Spleen (tissue), 11 donors: ENCODE results near the gene PRKG1. TPM values are rescaled to one million over a fixed set of nuclear protein-coding genes. Genes with fewer than 3 reads are reported as not detected.

Experiments used
- DNase-seq: peaks from one replicate; pipeline ENCODE4 v3.0.0-alpha.2; 2020
- H3K27ac ChIP-seq, 8 donors: fragments of 200-600 bp; sonication (generic) in 7 of 8; 1 replicate in 4 of 8; 2 replicates in 4 of 8; pipeline versions ENCODE4 v1.5.0 to v1.8.0; 2016 to 2021; ENCODE audit warnings: inconsistent platforms in 4 of 8, mild to moderate bottlenecking in 4 of 8, moderate library complexity in 1 of 8
- H3K27me3 ChIP-seq, 7 donors: fragments of 200-600 bp; sonication (generic) in 6 of 7; replicated peaks in 1 of 7; 1 replicate in 4 of 7; 2 replicates in 3 of 7; pipeline versions ENCODE4 v1.5.0 to v1.8.0; 2016 to 2021; ENCODE audit warnings: inconsistent platforms in 3 of 7, mild to moderate bottlenecking in 1 of 7
- H3K36me3 ChIP-seq, 6 donors: fragments of 200-600 bp; sonication (generic) in 5 of 6; 1 replicate in 4 of 6; 2 replicates in 2 of 6; pipeline versions ENCODE4 v1.5.0 to v1.8.0; 2016 to 2021; ENCODE audit warnings: inconsistent platforms in 2 of 6
- H3K4me1 ChIP-seq, 6 donors: fragments of 200-600 bp; sonication (generic) in 5 of 6; 1 replicate in 3 of 6; 2 replicates in 3 of 6; pipeline versions ENCODE4 v1.5.0 to v1.8.0; 2016 to 2021; ENCODE audit warnings: inconsistent platforms in 3 of 6
- H3K4me3 ChIP-seq, 8 donors: fragments of 200-600 bp; sonication (generic) in 7 of 8; 1 replicate in 4 of 8; 2 replicates in 4 of 8; pipeline versions ENCODE4 v1.5.0 to v1.8.0; 2016 to 2021; ENCODE audit warnings: inconsistent platforms in 4 of 8, mild to moderate bottlenecking in 4 of 8, moderate library complexity in 2 of 8
- H3K9me3 ChIP-seq, 8 donors: fragments of 200-600 bp; sonication (generic) in 7 of 8; 1 replicate in 4 of 8; 2 replicates in 4 of 8; pipeline versions ENCODE4 v1.5.0 to v1.8.0; 2016 to 2021; ENCODE audit warnings: inconsistent platforms in 4 of 8
- POLR2A ChIP-seq, 3 donors: fragments of 450-650 bp; IDR thresholded peaks; one replicate each; pipeline ENCODE4 v1.5.1; 2017; ENCODE audit warnings: antibody characterized with exemption in 3 of 3, mild to moderate bottlenecking in 1 of 3
- POLR2AphosphoS5 ChIP-seq, 3 donors: sonication (generic); formaldehyde crosslinking; IDR thresholded peaks; one replicate each; pipeline ENCODE4 v1.5.1; 2017; ENCODE audit warnings: antibody characterized with exemption in 3 of 3
- WGBS, 5 donors: extraction: QIAGEN DNeasy Blood & Tissue Kit in 3 of 5; methylation state at CpG; one replicate each; pipeline versions ENCODE4 v1.1.5 to v1.1.7; 2013 to 2018; 5-methylcytosine and 5-hydroxymethylcytosine counted together
- intact Hi-C: fragments of 100-400 bp; cut with DNase I; formaldehyde crosslinking; loops from one replicate; pipeline ENCODE4 v1.15.0; 2023; ENCODE audit warnings: low total_unique reads
- polyA plus RNA-seq, 3 donors: library from polyadenylated mRNA; stranded (reverse); fragments of 200-250 nt; gene quantifications; one replicate each; pipeline ENCODE4 v1.2.1, GENCODE V29; 2013
- total RNA-seq, 7 donors: library from RNA; depleted of rRNA in 3 of 7; stranded (reverse); fragments of >200 nt in 3 of 7; fragmentation: NEBNext Ultra II Directional in 4 of 7; extraction: Animal tissue kit (Norgen Biotek cat#: 25700) in 4 of 7; gene quantifications; one replicate each; pipeline versions ENCODE4 v1.1.0 to v1.2.1, GENCODE V29; 2016 to 2021
- TF ChIP-seq, protein P1 (sequence below), 11 experiments: fragments of 200-600 bp in 7 of 11; fragments of 450-650 bp in 4 of 11; sonication (generic) in 4 of 11; IDR thresholded peaks in 8 of 11; conservative IDR thresholded peaks in 3 of 11; 1 replicate in 7 of 11; 2 replicates in 4 of 11; pipeline versions ENCODE4 v1.4.0 to v1.8.0; 2016 to 2021; ENCODE audit warnings: antibody characterized with exemption in 11 of 11, inconsistent platforms in 4 of 11, mild to moderate bottlenecking in 1 of 11
- donor health status: healthy with polysubstance abuse.
- donor health status: DM: no; HTN: no; CAD: no; lungs with moderate emphysema.
- donor health status: DM: no; HTN: no; CAD: no.
- donor health status: Bipolar disorder and iron deficiency.
- donor health status: healthy.
- donor health status: DM: no; HTN: no; CAD: no.
- donor health status: DM: yes; HTN: yes; CAD: no.

The PRKG1 gene
- total and polyA plus RNA-seq, 10 donors = 0.65 to 10.5 (median 7.2) TPM

DNA sequence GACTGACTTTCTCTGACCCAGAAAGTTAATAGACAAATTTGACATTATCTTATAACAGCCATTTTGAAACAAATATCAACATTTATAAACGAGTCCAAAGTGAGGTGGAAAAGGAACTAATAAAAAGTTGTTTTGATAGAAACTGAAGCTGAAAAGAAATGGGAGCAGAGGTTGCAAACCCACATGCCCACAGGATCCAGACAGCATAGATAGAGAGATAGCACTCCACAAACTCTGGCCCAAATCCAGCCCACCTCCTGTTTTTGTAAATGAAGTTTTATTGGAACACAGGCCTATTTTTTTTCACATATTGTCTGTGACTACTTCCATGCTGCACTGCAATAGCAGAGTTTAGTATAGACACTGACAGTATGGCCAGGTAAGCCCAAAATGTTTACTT, 171.9 kb downstream of the PRKG1 start:
- TF ChIP-seq POLR2AphosphoS5 (IDR thresholded peaks at IDR 0.05) (no peak), POLR2A (IDR thresholded peaks at IDR 0.05) (no peak)
- TF ChIP-seq, protein P1, sequence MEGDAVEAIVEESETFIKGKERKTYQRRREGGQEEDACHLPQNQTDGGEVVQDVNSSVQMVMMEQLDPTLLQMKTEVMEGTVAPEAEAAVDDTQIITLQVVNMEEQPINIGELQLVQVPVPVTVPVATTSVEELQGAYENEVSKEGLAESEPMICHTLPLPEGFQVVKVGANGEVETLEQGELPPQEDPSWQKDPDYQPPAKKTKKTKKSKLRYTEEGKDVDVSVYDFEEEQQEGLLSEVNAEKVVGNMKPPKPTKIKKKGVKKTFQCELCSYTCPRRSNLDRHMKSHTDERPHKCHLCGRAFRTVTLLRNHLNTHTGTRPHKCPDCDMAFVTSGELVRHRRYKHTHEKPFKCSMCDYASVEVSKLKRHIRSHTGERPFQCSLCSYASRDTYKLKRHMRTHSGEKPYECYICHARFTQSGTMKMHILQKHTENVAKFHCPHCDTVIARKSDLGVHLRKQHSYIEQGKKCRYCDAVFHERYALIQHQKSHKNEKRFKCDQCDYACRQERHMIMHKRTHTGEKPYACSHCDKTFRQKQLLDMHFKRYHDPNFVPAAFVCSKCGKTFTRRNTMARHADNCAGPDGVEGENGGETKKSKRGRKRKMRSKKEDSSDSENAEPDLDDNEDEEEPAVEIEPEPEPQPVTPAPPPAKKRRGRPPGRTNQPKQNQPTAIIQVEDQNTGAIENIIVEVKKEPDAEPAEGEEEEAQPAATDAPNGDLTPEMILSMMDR (IDR thresholded peaks at IDR 0.05 in 8 of 11, conservative IDR thresholded peaks at IDR 0.05 in 3 of 11) = no peak
- H3K4me3 ChIP-seq = no peak overlapping the region
- H3K4me1 ChIP-seq = peaks cover 0 to 6% (median 0%) of the 10 kb centered on the region in 6 donors
- H3K27me3 ChIP-seq = no peaks in the 10 kb centered on the region
- H3K27ac ChIP-seq = no peak overlapping the region
- no peak for DNase-seq
- no peaks in the 10 kb centered on the region for H3K36me3 ChIP-seq
- WGBS, 5 donors = 13 to 29% (median 14%) methylated on average over 1 of the region's 1 CpG
- intact Hi-C loops = no loop called here
- no peaks in the 10 kb centered on the region for H3K9me3 ChIP-seq

DNA sequence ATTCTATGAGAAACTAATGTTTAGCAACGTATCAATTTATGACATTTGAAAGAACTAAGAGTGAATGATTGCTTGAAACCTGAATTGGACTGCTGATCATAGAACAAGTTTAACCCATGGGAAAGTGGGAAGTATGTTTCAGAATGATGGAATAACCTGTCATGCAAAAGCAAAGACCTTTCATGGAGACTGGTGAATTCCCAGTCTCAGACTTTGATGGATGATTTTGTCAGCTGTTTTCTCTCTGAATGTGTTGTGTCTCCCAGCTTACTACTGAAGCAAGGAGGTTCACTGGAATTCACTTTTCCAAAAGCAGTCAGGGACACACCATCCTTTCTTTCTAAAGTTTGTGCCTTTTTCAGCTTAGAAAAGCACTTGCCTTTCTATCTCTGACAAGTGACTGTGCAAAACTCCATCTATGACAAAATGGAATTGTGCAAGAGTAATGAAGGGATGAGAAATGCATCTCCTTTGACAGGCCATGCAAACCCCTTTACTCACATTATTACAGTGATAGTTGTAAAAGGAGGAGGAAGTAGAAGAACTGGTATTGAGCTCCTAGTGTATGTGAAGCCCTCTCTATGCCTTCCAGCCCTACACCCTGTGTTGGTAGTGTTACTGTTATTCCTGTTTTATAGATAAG, 176.1 kb downstream of the PRKG1 start:
- no peaks in the 10 kb centered on the region for H3K9me3 ChIP-seq
- DNase-seq = no peak
- H3K4me1 ChIP-seq = peaks cover 0 to 13% (median 0%) of the 10 kb centered on the region in 6 donors
- H3K27ac ChIP-seq = no peak overlapping the region
- H3K27me3 ChIP-seq = no peaks in the 10 kb centered on the region
- WGBS, 5 donors = 55 to 82% (median 73%) methylated on average over 1 of the region's 1 CpG
- TF ChIP-seq POLR2AphosphoS5 (IDR thresholded peaks at IDR 0.05) = no peak
- no peak for TF ChIP-seq POLR2A (IDR thresholded peaks at IDR 0.05)
- TF ChIP-seq, protein P1 (IDR thresholded peaks at IDR 0.05 in 8 of 11, conservative IDR thresholded peaks at IDR 0.05 in 3 of 11) = no peak
- H3K36me3 ChIP-seq = no peaks in the 10 kb centered on the region
- intact Hi-C loops = no loop called here
- no peak overlapping the region for H3K4me3 ChIP-seq

DNA sequence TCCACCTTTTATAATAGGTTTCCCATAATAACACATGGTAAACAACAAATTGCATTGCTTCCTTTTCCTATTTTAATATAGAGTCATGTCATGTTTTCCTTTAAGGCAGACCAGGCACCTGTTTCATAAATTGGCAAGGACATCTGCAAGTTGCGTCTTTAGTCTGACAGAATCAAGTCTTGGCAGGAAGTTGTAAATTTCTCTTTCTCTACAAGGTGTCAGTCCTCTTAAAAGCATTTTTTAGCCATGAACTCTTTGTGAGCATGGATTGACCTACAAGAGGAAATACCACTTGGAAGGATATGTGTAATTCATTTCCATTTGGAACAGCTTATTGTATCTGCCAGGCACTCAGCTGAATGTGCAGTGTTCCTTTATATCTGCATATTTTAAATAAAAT, 176.8 kb downstream of the PRKG1 start:
- intact Hi-C loops = no loop called here
- no peak for TF ChIP-seq POLR2A (IDR thresholded peaks at IDR 0.05)
- no peak for TF ChIP-seq POLR2AphosphoS5 (IDR thresholded peaks at IDR 0.05)
- TF ChIP-seq, protein P1 (IDR thresholded peaks at IDR 0.05 in 8 of 11, conservative IDR thresholded peaks at IDR 0.05 in 3 of 11) = no peak
- H3K4me1 ChIP-seq = peaks cover 0 to 13% (median 0%) of the 10 kb centered on the region in 6 donors
- no peaks in the 10 kb centered on the region for H3K9me3 ChIP-seq
- no peak overlapping the region for H3K4me3 ChIP-seq
- DNase-seq = no peak
- no peaks in the 10 kb centered on the region for H3K27me3 ChIP-seq
- H3K27ac ChIP-seq = no peak overlapping the region
- WGBS, 5 donors = 14 to 27% (median 18%) methylated on average over 1 of the region's 1 CpG
- H3K36me3 ChIP-seq = no peaks in the 10 kb centered on the region

DNA sequence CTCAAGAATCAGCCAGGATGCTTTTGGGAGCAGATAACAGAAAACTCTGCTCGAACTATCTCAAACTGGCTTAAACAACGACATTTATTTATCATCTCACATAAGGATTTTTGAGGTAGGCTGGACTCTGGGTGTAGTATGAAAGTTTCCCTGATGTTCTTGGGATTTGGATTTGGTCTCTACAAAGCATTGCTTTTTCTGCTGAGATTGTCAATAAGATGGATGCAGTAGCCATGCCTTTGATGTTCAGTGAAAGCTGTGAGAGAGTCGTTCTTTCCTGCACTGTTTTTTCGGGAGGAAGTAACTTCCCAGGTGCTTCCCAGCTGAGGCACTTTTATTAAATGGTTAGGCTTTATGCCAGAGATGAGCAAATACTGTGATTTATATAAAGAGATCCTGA, 181.1 kb downstream of the PRKG1 start:
- TF ChIP-seq POLR2A (IDR thresholded peaks at IDR 0.05) = no peak
- no peak for TF ChIP-seq POLR2AphosphoS5 (IDR thresholded peaks at IDR 0.05)
- TF ChIP-seq, protein P1 (IDR thresholded peaks at IDR 0.05 in 8 of 11, conservative IDR thresholded peaks at IDR 0.05 in 3 of 11) = no peak
- H3K36me3 ChIP-seq = no peaks in the 10 kb centered on the region
- H3K4me1 ChIP-seq = peaks cover 0 to 13% (median 0%) of the 10 kb centered on the region in 6 donors
- no peaks in the 10 kb centered on the region for H3K27me3 ChIP-seq
- intact Hi-C loops = no loop called here
- WGBS, 5 donors = 58 to 78% (median 67%) methylated on average over 4 of the region's 4 CpGs
- no peak for DNase-seq
- no peak overlapping the region for H3K27ac ChIP-seq
- H3K4me3 ChIP-seq = no peak overlapping the region
- H3K9me3 ChIP-seq = no peaks in the 10 kb centered on the region
